Choroid plexus epithelial cell (primary cell): ENCODE data around the gene COL24A1.
A peak's percentile ranks its signal among the peaks of the same experiment; 100 is the strongest.

Experiments
- DNase-seq: peaks from one replicate; pipeline ENCODE4 v3.0.0-alpha.2; 2010; ENCODE audit warnings: low read depth
- H3K4me3 ChIP-seq: 2 replicates; pipeline ENCODE4 v1.5.1; 2011; ENCODE audit warnings: low read depth, mild to moderate bottlenecking, control low read depth, low read length, moderate library complexity
- TF ChIP-seq, protein P1 (sequence below): conservative IDR thresholded peaks from 2 replicates; pipeline ENCODE4 v1.5.1; 2011; ENCODE audit warnings: low read depth, mild to moderate bottlenecking, control low read depth, inconsistent platforms, low read length, moderate library complexity

COL24A1 gene

DNA sequence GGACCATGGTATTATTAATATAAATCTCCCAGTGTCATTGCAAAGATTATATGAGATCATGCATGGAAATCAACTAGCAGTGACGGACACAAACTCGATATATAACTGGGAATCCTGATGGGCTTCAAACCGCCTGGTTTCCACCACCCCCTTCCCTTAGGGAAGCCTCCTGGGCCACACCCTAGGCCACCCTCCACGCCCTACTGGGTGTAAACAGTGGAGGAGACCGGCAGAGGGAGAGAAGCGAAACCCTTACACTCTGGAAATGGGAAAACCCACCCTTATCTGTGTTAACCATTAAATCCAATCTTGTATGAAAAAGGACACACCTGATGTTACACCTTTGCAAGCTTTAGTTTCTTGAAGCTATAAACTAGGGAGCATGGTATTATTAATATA lies 447.7 kb downstream of the COL24A1 start:
- peak overlapping the region; percentile 91 for H3K4me3 ChIP-seq
- no peak for DNase-seq
- TF ChIP-seq, protein P1, sequence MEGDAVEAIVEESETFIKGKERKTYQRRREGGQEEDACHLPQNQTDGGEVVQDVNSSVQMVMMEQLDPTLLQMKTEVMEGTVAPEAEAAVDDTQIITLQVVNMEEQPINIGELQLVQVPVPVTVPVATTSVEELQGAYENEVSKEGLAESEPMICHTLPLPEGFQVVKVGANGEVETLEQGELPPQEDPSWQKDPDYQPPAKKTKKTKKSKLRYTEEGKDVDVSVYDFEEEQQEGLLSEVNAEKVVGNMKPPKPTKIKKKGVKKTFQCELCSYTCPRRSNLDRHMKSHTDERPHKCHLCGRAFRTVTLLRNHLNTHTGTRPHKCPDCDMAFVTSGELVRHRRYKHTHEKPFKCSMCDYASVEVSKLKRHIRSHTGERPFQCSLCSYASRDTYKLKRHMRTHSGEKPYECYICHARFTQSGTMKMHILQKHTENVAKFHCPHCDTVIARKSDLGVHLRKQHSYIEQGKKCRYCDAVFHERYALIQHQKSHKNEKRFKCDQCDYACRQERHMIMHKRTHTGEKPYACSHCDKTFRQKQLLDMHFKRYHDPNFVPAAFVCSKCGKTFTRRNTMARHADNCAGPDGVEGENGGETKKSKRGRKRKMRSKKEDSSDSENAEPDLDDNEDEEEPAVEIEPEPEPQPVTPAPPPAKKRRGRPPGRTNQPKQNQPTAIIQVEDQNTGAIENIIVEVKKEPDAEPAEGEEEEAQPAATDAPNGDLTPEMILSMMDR, result no peak

DNA sequence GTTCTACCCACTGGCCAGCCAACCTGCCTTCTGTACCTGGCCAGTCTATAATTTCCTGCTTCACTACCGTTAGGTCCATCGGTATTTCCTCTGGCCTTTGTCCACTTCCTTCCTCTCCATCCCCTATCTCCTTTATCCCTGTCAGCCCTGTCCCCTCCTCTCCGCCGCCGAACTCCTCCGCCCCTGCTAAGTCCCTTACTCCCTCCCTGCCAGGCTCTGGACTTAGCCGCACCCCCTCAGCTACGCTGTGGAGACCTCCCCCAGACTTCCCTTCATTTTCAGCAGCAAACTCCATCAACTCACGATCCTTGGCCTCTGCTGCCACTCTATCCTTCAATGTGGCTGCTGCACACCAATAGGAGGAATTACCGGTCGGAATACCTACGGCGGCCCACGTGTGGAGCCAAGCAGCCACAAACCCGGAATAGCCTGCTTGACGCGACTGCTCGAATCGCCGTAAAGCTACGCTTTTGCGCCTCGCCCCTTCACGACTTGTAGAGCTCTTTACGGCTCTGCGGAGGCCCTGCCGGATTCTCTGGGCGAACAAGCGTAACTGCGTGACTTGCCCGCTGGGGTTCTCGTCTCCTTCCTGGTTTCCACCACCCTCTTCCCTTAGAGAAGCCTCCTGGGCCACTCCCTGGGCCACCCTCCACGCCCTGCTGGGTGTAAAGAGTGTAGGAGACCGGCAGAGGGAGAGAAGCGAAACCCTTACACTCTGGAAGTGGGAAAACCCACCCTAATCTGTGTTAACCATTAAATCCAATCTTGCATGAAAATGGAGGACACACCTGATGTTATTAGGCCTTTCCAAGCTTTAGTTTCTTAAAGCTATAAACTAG lies 448.4 kb downstream of the COL24A1 start, which contains the start of gene ZNHIT6:
TSS of gene ZNHIT6 (minus strand) at position 444 of the 839 bp plus-strand sequence. CDS start at position 295, 149 bp downstream.
- H3K4me3 ChIP-seq, result peak within 1 kb of the TSS; percentile 91
- TF ChIP-seq, protein P1, result peak; percentile 56
- peak; percentile 99 for DNase-seq

DNA sequence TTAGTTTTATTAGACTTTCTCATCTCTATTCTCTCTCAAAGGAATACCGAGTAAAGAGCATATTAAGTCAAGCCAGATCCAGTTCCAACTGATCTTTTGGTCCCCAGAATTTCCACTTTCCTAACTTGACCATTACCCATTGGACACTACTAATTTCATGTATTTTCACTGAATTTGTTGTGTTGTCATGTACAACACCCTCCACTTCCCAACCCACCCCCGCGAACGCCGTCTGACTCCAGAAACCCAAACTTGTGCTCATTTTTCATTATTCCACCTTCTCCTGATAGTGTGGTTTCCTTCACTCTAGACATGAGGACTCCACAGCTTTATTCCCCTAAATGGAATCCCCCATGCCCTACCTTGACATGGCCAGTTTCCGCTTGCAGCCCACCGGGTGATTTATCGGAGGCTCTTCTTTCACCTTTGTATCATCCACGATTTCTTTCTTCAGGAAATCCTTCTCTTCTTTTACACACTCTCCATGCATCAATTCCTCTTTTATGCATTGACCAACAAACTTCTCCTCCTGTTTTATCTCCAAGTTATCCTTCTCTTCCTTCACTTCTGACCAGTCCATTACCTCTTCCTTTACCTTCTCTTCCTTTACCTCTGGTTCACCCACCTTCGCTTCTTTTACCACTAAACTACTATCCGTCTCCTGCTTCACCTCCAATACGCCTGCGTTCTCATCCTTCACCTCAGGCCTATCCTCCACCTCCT lies 449.1 kb downstream of the COL24A1 start:
- TF ChIP-seq, protein P1, result no peak
- peak overlapping the region; percentile 91 for H3K4me3 ChIP-seq
- DNase-seq, result peak; percentile 14

DNA sequence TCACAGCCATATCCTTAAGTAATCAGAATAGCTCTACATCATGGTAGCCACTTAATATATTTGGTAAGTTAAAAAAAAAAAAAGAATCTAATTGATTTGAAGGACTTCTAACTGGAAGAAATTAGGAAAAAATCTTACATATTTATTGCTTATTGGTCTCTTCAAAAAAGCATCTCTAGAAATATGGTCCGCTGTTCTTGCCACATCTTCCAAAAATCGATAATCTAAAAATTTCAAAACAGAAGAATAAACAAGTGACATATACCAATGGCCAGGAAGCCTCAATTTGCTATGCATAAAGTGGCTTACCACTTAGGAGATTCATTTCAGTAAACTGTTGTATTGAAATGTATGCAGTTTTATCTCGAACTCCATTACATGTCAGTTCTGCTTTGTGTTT lies 450.6 kb downstream of the COL24A1 start:
- no peak for DNase-seq
- TF ChIP-seq, protein P1, result no peak
- H3K4me3 ChIP-seq, result no peak overlapping the region

DNA sequence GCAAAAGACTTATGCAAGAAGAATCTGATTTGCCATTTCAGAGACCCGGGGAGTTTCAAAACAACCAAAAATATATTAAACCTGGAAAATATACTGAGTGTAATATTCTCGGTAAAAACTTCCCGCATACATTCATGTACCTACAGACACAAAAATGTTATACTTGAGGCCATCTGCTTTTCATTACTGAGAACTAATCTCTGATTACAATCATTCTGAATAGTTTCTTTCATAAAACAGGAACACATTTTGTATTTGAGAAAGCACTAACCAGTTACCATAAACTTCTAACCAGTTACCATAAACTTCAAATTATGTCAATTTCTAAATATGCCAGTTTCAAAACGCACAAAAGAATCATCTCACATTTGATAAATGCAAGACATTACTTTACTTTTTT lies 456.1 kb downstream of the COL24A1 start:
- H3K4me3 ChIP-seq, result no peak overlapping the region
- TF ChIP-seq, protein P1, result no peak
- DNase-seq, result no peak

DNA sequence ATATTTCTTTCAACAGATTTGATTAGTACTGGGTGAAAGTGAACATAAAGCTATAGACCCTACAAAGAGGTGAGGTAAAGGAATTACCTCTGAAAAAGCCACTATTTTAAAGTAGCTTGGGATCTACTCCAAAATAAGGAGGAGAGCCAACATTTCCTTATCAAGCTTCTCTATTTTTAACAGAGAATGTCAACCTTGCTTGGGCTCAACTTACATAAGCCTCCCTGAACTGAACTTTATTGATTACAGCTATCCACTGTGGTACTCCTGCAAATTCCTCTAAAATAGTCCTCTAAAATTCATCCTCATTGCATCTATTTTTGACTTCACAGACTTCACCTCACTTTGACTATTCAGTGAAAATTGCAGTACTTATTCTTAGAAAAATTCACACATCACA lies 458.7 kb downstream of the COL24A1 start:
- TF ChIP-seq, protein P1, result no peak
- DNase-seq, result no peak

More for the DNA sequence above, 458.7 kb downstream of the COL24A1 start:
- no peak overlapping the region for H3K4me3 ChIP-seq
